Prostate gland (tissue), 2 donors: ENCODE data around the gene PILRB.

ENCODE experiments used
- CTCF ChIP-seq, 4 experiments: fragments of 200-600 bp in 2 of 4; fragments of 450-650 bp in 2 of 4; sonication (generic) in 2 of 4; IDR thresholded peaks; 1 replicate in 3 of 4; 2 replicates in 1 of 4; pipeline ENCODE4 v1.5.1; 2016 to 2019; ENCODE audit warnings: antibody characterized with exemption in 4 of 4, mild to moderate bottlenecking in 2 of 4, moderate library complexity in 2 of 4
- POLR2A ChIP-seq: fragments of 450-650 bp; IDR thresholded peaks from one replicate; pipeline ENCODE4 v1.6.1; 2016; ENCODE audit warnings: antibody characterized with exemption, mild to moderate bottlenecking
- POLR2AphosphoS5 ChIP-seq: sonication (generic); formaldehyde crosslinking; IDR thresholded peaks from one replicate; pipeline ENCODE4 v1.6.1; 2017; ENCODE audit warnings: antibody characterized with exemption

- TF ChIP-seq CTCF (IDR thresholded peaks at IDR 0.05) (no peak), POLR2A (no peak), POLR2AphosphoS5 (no peak)
Observed at GRCh38 chr7:100389437-100390088, 31.6 kb downstream of the PILRB start.
